LNCAP (cell line): Measurements from ENCODE around the gene LGR6.

Experiments used
- CTCF ChIP-seq: fragments of 450-650 bp; IDR thresholded peaks from 2 replicates; pipeline ENCODE4 v1.5.1; 2017; ENCODE audit warnings: mild to moderate bottlenecking

LGR6 gene

DNA sequence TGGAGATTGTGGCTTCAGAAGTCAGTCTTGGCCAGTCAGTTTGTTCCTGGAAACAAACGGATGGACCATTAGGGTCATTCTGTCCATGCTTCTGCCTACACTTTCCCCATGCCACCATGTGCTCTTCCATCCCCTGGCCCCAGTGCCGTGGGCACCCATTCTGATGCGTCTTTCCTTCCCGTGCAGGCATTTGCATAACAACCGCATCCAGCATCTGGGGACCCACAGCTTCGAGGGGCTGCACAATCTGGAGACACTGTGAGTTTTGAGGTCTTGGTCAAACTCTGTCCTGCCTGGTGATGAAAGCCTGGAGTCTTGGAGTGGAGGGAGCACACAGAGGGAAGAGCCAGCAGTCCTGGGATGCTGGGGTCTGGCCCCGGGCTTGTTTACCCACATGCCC, 87.0 kb downstream of the LGR6 start:
- no peak for TF ChIP-seq CTCF

DNA sequence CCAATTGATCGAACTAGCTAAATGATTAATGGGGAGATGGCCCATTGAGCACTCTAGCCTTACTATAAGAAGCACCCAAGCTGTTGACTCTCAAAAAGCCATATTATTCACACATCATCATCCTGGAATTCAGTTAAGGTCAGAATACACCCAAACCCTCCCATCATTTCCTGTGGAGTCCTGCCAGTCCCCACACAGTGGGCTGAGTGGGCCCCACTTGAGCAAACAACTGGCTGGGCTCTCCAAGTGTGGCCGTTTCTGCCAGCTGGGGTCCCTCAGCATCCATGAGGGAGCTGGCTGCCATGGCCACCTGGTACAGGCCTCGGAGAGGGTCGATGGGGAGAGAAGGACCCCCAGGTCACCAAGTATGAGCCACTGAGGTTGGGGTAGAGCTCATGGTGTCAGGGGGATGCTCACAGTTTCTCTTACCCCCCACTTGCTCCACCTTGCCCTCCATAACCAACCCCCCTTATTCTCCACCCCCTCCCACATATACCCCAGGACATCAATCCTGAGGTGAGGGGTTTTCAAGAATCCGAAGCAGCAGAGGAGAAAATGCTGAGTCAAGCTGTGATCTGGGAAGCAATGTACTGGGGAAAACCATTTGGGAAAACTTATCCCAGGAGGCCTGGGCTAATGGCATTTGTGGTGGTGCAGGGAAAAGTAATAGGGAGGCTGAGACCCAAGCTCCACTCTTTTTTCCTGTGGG, 87.9 kb downstream of the LGR6 start:
- TF ChIP-seq CTCF = no peak

GRCh38 chr1:202282025-202282371, 88.4 kb downstream of the LGR6 start:
- TF ChIP-seq CTCF = no peak

DNA sequence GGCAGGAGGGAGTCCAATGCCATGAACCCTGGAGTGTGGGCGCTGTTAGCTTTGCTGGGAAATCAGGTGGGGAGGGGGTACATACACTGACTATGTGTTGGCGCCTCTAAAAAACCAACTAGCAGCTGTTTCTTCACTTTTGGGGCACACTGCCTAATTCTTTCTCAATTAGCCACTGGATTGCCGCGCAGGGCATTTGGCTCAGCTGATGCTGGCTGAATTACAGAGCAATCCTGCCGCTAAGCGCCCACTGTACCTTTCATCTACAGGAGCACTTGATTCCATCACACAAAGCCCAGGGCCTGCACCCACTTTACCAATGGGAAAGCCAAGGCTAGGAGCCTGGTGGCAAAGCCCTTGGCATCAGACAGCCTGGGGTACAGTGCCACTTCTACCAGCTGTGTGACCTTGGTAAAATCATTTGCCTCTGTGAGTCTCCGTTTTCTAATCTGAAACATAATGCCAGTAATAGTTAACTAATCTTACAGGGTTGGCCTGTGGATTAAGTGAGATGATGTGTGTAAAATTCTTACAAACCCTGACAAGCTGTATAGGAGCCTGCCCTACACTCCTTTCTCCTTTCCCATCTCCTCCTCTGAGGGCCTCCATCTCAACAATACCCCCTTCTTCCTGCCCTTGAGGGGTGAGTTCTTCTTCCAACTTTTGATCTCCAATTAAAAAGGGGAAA, 89.1 kb downstream of the LGR6 start:
- TF ChIP-seq CTCF = no peak

DNA sequence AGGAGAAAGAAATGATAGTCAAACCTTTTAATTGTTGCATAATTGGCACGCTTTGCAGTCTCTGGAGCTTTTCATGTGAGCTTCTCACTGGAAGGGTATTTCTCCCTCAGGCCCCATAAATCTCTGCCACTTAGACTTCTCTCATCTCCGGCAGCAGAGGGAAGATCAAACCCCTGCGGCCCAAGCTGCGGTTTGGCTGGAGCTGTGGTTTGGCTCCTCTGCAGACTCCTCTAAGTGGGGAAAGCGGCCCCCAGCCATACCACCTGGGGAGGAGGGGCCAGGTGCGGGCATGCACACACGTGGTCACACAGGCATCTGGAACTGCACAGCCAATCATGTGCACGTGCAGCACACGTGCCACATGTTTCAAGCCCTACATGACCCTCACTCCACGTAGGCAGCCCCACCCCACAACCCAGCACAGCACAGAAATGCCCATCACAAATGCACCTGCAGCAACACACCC, 89.8 kb downstream of the LGR6 start:
- TF ChIP-seq CTCF = no peak

DNA sequence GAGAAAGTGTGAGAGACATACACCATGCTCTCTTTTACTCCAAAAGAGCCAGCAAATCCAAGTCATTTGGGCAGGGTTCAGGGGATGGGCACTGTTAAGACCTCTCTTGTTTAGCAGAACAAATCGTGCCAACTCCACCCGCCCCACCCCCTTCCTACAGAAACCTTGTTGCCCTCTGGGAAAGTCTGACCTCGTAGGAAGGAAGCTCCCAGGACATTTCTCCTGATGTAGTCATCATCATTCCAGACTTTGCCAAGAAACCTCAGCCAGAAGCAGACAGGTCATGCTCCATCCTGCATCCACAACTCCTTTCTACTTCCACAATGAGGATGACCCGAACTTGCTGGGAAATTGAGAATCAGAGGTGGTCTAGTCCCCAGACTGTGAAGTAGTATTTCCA, 90.4 kb downstream of the LGR6 start:
- no peak for TF ChIP-seq CTCF

DNA sequence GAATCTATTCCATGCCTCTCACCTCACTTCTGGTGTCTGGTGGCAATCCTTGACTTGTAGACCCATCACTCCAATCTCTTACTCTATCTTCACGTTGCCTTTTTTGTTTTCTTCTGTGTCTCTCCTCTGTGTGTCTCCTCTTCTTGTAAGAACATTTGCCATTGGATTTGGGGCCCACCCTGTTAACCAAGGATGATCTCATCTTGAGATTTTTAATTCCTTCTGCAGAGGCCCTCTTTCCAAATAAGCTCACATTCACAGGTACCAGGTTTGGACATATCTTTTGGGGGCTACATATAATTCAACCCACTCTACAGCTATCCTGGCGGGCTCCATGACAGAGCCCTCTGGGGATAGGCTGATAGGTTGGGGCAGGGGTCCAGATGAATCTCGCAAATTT, 92.3 kb downstream of the LGR6 start:
- no peak for TF ChIP-seq CTCF
